ENCODE results near the gene MRAP2.
"Not testable (repeated sequence)": the region's sequence is repeated elsewhere in the genome, so short reads cannot be mapped to it uniquely, and the experiment has no call there.

The MRAP2 gene

DNA sequence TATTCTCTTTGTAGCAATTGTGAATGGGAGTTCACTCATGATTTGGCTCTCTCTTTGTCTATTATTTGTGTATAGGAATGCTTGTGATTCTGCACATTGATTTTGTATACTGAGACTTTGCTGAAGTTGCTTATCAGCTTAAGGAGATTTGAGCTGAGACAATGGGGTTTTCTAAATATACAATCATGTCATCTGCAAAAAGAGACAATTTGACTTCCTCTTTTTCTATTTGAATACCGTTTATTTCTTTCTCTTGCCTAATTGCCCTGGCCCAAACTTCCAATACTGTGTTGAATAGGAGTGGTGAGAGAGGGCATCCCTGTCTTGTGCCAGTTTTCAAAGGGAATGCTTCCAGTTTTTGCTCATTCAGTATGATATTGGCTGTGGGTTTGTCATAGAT is 77.8 kb downstream of the MRAP2 start:
- no CpG with 5 or more reads among the region's 1 CpG for WGBS (ENCODE audit: extremely low coverage, insufficient coverage, insufficient read length)
- H3K23ac ChIP-seq (ENCODE audit: low read length); H3K4me2 ChIP-seq (ENCODE audit: low read length); H3K4me1 ChIP-seq (ENCODE audit: control insufficient read depth in 1 of 2, insufficient read depth in 2 of 2, low read length in 2 of 2); H4K8ac ChIP-seq (ENCODE audit: low read depth, low read length); H4K91ac ChIP-seq (ENCODE audit: low read depth, low read length); H3K9ac ChIP-seq (ENCODE audit: low read length); H2BK5ac ChIP-seq (ENCODE audit: low read depth, low read length, poor library complexity); H4K12ac ChIP-seq (ENCODE audit: low read depth, low read length); H2BK12ac ChIP-seq (ENCODE audit: low read length); H3K4ac ChIP-seq (ENCODE audit: low read depth, low read length); H3K36me3 ChIP-seq (ENCODE audit: control insufficient read depth in 1 of 2, insufficient read depth in 2 of 2, low read length in 2 of 2); H3K27me3 ChIP-seq (ENCODE audit: insufficient read depth, low read length); H2AFZ ChIP-seq (ENCODE audit: insufficient read depth, low read length, poor library complexity); H3K14ac ChIP-seq (ENCODE audit: low read length); H3K9me3 ChIP-seq (ENCODE audit: insufficient read depth, low read depth, low read length); H3K79me1 ChIP-seq (ENCODE audit: low read length); H3K79me2 ChIP-seq (ENCODE audit: control insufficient read depth, insufficient read depth, low read length, poor library complexity); DNase-seq; H2AK5ac ChIP-seq (ENCODE audit: low read length); H3K4me3 ChIP-seq (ENCODE audit: low read depth, low read length); H2BK120ac ChIP-seq (ENCODE audit: insufficient read depth, low read length, poor library complexity); H3K18ac ChIP-seq (ENCODE audit: low read length); H3K27ac ChIP-seq (ENCODE audit: low read depth, low read length): not testable (repeated sequence)

DNA sequence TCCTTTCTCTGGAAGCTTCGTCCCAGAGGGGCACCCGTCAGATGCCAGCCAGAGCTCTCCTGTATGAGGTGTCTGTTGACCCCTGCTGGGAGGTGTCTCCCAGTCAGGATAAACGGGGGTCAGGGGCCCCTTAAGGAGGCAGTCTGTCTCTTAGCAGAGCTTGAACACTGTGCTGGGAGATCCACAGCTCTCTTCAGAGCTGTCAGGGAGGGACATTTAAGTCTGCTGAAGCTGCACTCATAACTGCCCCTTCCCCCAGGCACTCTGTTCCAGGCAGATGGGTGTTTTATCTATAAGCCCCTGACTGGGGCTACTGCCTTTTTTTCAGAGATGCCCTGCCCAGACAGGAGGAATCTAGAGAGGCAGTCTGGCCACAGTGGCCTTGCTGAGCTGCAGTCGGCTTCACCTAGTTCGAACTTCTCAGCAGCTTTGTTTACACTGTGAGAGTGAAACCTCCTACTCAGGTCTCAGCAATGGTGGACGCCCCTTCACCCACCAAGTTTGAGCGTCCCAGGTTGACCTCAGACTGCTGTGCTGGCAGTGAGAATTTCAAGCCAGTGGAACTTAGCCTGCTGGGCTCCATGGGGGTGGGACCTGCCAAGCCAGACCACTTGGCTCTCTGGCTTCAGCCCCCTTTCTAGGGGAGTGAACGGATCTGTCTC is 81.5 kb downstream of the MRAP2 start:
- not testable (repeated sequence) for H2BK12ac ChIP-seq (ENCODE audit: low read length); H4K12ac ChIP-seq (ENCODE audit: low read depth, low read length); H4K8ac ChIP-seq (ENCODE audit: low read depth, low read length); H3K18ac ChIP-seq (ENCODE audit: low read length); H3K4me3 ChIP-seq (ENCODE audit: low read depth, low read length); H3K79me1 ChIP-seq (ENCODE audit: low read length); H3K27me3 ChIP-seq (ENCODE audit: insufficient read depth, low read length); H4K91ac ChIP-seq (ENCODE audit: low read depth, low read length); H3K9ac ChIP-seq (ENCODE audit: low read length); H2AK5ac ChIP-seq (ENCODE audit: low read length); H3K23ac ChIP-seq (ENCODE audit: low read length); H3K4me2 ChIP-seq (ENCODE audit: low read length); H2BK120ac ChIP-seq (ENCODE audit: insufficient read depth, low read length, poor library complexity); DNase-seq; H2AFZ ChIP-seq (ENCODE audit: insufficient read depth, low read length, poor library complexity); H3K36me3 ChIP-seq (ENCODE audit: control insufficient read depth in 1 of 2, insufficient read depth in 2 of 2, low read length in 2 of 2); H3K4ac ChIP-seq (ENCODE audit: low read depth, low read length); H3K27ac ChIP-seq (ENCODE audit: low read depth, low read length); H3K14ac ChIP-seq (ENCODE audit: low read length); H2BK5ac ChIP-seq (ENCODE audit: low read depth, low read length, poor library complexity); H3K9me3 ChIP-seq (ENCODE audit: insufficient read depth, low read depth, low read length); H3K79me2 ChIP-seq (ENCODE audit: control insufficient read depth, insufficient read depth, low read length, poor library complexity); H3K4me1 ChIP-seq (ENCODE audit: control insufficient read depth in 1 of 2, insufficient read depth in 2 of 2, low read length in 2 of 2)
- WGBS (ENCODE audit: extremely low coverage, insufficient coverage, insufficient read length) = no CpG with 5 or more reads among the region's 8 CpGs

DNA sequence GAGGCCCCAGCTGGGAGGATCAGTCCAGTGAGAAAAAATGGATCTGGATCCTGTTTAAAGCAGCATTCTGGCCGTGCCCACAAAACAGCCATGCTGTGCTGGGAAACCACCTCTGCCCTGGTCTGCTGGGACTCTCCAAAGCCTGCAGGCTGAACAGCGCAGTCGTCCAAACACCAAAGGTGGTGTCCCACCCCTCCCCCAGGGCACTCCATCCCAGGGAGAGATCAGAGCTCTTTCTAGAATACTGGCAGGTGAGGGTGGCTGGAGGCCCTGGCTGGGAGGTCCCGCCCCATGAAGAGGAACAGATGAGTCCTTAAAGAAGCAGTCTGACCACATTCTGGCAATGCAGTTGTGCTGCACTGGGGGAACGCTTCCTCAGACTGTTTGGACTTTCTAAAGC is 84.6 kb downstream of the MRAP2 start:
- H4K8ac ChIP-seq (ENCODE audit: low read depth, low read length) = no peak overlapping the region
- H3K23ac ChIP-seq (ENCODE audit: low read length) = no peak overlapping the region
- H3K14ac ChIP-seq (ENCODE audit: low read length) = no peak overlapping the region
- no peak overlapping the region for H2AK5ac ChIP-seq (ENCODE audit: low read length)
- no peaks in the 10 kb centered on the region for H3K9me3 ChIP-seq (ENCODE audit: insufficient read depth, low read depth, low read length)
- DNase-seq = peak; percentile 91 to 95
- no peaks in the 10 kb centered on the region for H3K79me2 ChIP-seq (ENCODE audit: control insufficient read depth, insufficient read depth, low read length, poor library complexity)
- peaks cover 0 to 2% of the 10 kb centered on the region in 2 experiments for H3K4me1 ChIP-seq (ENCODE audit: control insufficient read depth in 1 of 2, insufficient read depth in 2 of 2, low read length in 2 of 2)
- H4K91ac ChIP-seq (ENCODE audit: low read depth, low read length) = no peak overlapping the region
- H3K18ac ChIP-seq (ENCODE audit: low read length) = no peak overlapping the region
- H3K79me1 ChIP-seq (ENCODE audit: low read length) = no peaks in the 10 kb centered on the region
- H3K36me3 ChIP-seq (ENCODE audit: control insufficient read depth in 1 of 2, insufficient read depth in 2 of 2, low read length in 2 of 2) = no peaks in the 10 kb centered on the region
- H2BK120ac ChIP-seq (ENCODE audit: insufficient read depth, low read length, poor library complexity) = no peak overlapping the region
- H2AFZ ChIP-seq (ENCODE audit: insufficient read depth, low read length, poor library complexity) = no peak overlapping the region
- H3K4me3 ChIP-seq (ENCODE audit: low read depth, low read length) = no peak overlapping the region
- H3K9ac ChIP-seq (ENCODE audit: low read length) = no peak overlapping the region
- no peak overlapping the region for H3K4ac ChIP-seq (ENCODE audit: low read depth, low read length)
- no peak overlapping the region for H3K27ac ChIP-seq (ENCODE audit: low read depth, low read length)
- H4K12ac ChIP-seq (ENCODE audit: low read depth, low read length) = no peak overlapping the region
- H3K27me3 ChIP-seq (ENCODE audit: insufficient read depth, low read length) = no peaks in the 10 kb centered on the region
- no CpG with 5 or more reads among the region's 5 CpGs for WGBS (ENCODE audit: extremely low coverage, insufficient coverage, insufficient read length)
- no peak overlapping the region for H3K4me2 ChIP-seq (ENCODE audit: low read length)
- H2BK12ac ChIP-seq (ENCODE audit: low read length) = no peak overlapping the region
- H2BK5ac ChIP-seq (ENCODE audit: low read depth, low read length, poor library complexity) = no peak overlapping the region

DNA sequence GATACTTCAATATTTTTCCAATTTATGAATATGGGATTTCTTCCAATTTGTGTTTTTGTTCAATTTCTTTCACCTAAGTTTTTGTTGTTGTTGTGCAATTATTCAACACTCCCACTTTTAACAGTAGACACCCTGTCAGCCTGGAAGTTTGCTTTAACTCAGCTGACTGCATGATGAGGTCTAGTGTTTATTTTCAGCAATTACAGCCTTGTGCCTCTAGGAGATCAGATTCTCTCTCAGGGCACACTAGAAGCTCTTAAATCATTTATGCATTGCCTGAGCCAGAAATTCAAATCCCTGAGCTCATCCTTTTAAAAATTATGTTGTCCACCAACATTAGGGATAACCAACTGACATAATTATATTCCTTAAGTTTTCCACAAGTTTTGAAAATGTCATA is 85.7 kb downstream of the MRAP2 start:
- H3K23ac ChIP-seq (ENCODE audit: low read length) = no peak overlapping the region
- H3K79me2 ChIP-seq (ENCODE audit: control insufficient read depth, insufficient read depth, low read length, poor library complexity) = no peaks in the 10 kb centered on the region
- H2BK12ac ChIP-seq (ENCODE audit: low read length) = no peak overlapping the region
- H4K8ac ChIP-seq (ENCODE audit: low read depth, low read length) = no peak overlapping the region
- H4K91ac ChIP-seq (ENCODE audit: low read depth, low read length) = no peak overlapping the region
- no peaks in the 10 kb centered on the region for H3K9me3 ChIP-seq (ENCODE audit: insufficient read depth, low read depth, low read length)
- no peak overlapping the region for H2BK5ac ChIP-seq (ENCODE audit: low read depth, low read length, poor library complexity)
- no peak overlapping the region for H3K9ac ChIP-seq (ENCODE audit: low read length)
- no peak overlapping the region for H3K4me3 ChIP-seq (ENCODE audit: low read depth, low read length)
- H3K27me3 ChIP-seq (ENCODE audit: insufficient read depth, low read length) = no peaks in the 10 kb centered on the region
- H3K14ac ChIP-seq (ENCODE audit: low read length) = no peak overlapping the region
- no peak overlapping the region for H4K12ac ChIP-seq (ENCODE audit: low read depth, low read length)
- no peak overlapping the region for H3K4ac ChIP-seq (ENCODE audit: low read depth, low read length)
- H2BK120ac ChIP-seq (ENCODE audit: insufficient read depth, low read length, poor library complexity) = no peak overlapping the region
- H2AFZ ChIP-seq (ENCODE audit: insufficient read depth, low read length, poor library complexity) = no peak overlapping the region
- DNase-seq = no peak
- no peak overlapping the region for H3K4me2 ChIP-seq (ENCODE audit: low read length)
- no peak overlapping the region for H3K27ac ChIP-seq (ENCODE audit: low read depth, low read length)
- H3K79me1 ChIP-seq (ENCODE audit: low read length) = no peaks in the 10 kb centered on the region
- H3K36me3 ChIP-seq (ENCODE audit: control insufficient read depth in 1 of 2, insufficient read depth in 2 of 2, low read length in 2 of 2) = no peaks in the 10 kb centered on the region
- peaks cover 0 to 2% of the 10 kb centered on the region in 2 experiments for H3K4me1 ChIP-seq (ENCODE audit: control insufficient read depth in 1 of 2, insufficient read depth in 2 of 2, low read length in 2 of 2)
- H2AK5ac ChIP-seq (ENCODE audit: low read length) = no peak overlapping the region
- no peak overlapping the region for H3K18ac ChIP-seq (ENCODE audit: low read length)
